ENCODE data around the gene SCML2.

- TF ChIP-seq CTCF (conservative IDR thresholded peaks at IDR 0.05; ENCODE audit: low read depth in 2 of 2) (no peak), POLR2AphosphoS5 (IDR thresholded peaks at IDR 0.05; ENCODE audit: low read depth) (no peak), EZH2 (IDR thresholded peaks at IDR 0.05; ENCODE audit: low read depth, unreplicated experiment) (no peak), ZNF331 (CRISPR knock-in tag; IDR thresholded peaks at IDR 0.05; ENCODE audit: low read depth) (no peak), STAT1 (IDR thresholded peaks at IDR 0.05; ENCODE audit: unreplicated experiment) (no peak), EZH2phosphoT487 (IDR thresholded peaks at IDR 0.05; ENCODE audit: unreplicated experiment) (no peak), JUNB (IDR thresholded peaks at IDR 0.05; ENCODE audit: unreplicated experiment) (no peak)
These were observed 82.8 kb downstream of the SCML2 start for GRCh38 chrX:18271725-18272124.
